ENCODE results near the gene NCAM2.

DNA sequence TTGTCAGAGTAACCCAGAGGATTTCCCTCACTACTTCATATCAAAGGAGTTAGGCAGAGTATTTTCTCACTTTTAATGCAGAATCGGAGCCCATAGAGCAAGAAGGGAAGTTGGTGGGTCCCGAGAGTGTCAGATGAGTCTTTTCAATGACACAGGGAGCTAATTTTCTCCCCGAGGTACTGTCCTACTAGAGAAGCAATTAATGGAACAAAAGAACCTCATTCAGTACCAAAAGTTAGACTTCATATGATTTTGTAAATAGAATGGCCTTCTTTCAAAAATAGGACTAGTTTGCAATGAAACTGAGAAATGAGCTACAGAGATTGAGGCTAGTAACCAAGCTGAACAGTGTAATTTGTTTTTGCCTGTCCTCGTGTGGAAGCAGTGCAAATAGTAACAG is 3.9 kb downstream of the NCAM2 start:
- TF ChIP-seq GATA2 (IDR thresholded peaks at IDR 0.05; ENCODE audit: low read depth, low read length) = no peak
- no peak for TF ChIP-seq GATA3 (IDR thresholded peaks at IDR 0.05; ENCODE audit: low read depth, low read length)

Measured in SH-SY5Y (cell line).